HG02763 (cell line): ENCODE data around the gene BTRC.
"Not testable (repeated sequence)": the region's sequence is repeated elsewhere in the genome, so short reads cannot be mapped to it uniquely, and the experiment has no call there.

Source experiments
- ATAC-seq: cut with Tn5 transposase; IDR thresholded peaks from one replicate; pipeline ENCODE4 v1.9.1; 2021; ENCODE audit warnings: mild to moderate bottlenecking, moderate library complexity; ENCODE audit not compliant: unreplicated experiment

The BTRC gene

DNA sequence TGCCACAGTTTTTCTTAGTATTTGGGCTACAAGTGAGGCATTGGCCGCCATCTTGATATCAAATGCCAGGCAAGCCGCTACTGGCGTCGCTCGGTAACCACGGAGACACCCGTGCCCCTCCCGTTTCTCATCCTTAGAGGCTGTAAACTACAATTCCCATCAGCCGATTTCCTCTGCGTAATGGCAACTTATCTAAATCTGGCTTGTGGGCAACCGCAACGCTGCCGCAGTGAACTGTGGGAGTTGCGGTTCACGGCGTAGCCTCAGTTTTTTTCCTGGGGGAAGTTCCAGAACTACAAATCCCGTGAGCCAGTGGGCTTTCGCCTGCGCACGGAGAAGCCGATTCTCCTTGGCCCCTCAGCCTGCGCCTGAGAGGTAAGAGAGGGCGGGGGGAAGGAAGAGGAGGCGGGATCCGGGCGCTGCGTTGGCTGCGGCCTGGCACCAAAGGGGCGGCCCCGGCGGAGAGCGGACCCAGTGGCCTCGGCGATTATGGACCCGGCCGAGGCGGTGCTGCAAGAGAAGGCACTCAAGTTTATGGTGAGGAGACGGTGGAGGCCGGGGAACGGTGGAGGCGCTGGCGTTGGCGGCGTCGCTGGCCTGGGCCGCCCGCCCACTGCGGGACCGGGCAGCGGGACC is at the start of gene BTRC:
BTRC (plus strand) TSS at position 474 of the 636 bp plus-strand sequence; CDS start at position 490, 16 bp downstream.
- peak; percentile 91 for ATAC-seq

DNA sequence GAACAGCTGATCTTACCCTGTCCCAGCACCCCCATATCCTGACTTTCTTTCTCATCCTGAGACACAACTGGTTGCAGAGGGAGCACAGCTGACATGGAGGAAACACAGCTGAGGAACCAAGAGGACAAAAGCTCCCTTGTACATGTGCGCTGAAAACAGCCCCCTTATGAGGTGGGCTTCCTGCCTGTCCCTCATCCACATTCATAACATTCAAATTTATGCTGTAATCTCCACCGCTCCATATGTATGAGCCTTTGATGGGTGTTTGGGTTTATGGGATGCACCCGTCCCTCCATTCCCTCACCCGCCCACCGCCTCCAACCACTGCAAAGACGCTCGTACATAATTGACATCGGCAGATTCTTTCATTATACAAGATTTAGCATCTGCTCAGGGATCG is 49.6 kb upstream of the BTRC start:
- ATAC-seq, result no peak

DNA sequence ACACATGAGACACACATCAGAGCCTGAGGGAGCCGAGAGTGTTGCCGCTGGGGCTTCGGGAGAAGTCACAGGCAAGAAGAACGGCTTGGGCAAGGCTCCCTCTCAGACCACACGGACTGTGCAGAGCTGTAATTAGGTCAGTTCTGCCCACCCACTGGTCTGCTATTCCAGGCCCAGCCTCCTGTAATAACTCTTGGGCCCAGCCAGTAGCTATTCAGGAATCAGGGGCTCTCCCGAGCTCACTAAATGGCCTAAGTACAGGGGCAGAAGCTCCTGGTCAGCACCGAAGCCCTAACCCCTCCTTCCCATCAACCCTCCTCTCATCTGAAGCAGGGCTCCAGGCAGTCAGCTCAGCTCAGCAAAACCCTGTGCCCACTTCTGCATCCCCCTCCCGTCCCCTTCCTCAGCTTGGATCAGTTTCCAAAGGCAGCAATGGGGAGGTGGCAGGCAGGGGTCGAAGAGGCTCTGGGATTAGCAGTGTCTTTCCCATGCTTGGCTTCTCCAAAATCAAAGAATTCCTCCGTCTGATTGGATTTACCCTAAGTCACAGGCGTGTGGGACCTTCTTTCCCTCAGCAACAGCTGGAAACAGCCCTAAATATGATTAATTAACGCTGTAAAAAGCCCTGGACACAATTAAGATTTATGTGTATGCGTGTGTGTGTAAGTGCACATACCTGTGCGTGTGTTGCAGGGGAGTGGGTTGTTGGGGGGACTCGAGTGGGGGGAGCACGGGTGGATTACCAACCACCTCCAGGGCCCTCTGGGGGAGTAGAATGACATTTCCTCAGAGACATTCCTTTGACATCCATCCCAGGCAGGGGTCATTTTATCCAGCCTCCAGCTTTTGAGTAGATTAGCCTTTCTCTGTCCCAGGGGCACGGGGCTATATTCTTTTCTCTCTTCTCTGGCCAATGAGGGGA is 48.4 kb upstream of the BTRC start:
- ATAC-seq, result no peak

DNA sequence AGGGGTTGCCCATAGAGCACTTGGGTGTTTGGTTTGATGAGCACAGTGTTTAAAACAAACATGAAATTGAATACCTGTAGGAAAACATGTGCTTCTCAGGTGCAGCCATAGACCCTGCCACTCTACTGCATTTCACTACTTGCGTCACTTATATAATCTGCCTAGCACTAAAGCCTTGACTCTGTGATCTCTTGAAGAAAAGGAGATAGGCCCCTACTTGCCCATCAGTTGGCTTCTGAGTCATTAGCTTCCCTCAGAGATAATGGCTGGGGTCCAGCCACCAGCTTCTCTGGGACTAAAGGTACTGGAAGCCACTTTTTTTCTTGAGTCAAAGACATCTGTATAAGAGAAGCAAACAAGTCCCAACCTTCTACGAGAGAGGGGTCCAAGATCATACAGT is 45.9 kb upstream of the BTRC start:
- ATAC-seq, result no peak

DNA sequence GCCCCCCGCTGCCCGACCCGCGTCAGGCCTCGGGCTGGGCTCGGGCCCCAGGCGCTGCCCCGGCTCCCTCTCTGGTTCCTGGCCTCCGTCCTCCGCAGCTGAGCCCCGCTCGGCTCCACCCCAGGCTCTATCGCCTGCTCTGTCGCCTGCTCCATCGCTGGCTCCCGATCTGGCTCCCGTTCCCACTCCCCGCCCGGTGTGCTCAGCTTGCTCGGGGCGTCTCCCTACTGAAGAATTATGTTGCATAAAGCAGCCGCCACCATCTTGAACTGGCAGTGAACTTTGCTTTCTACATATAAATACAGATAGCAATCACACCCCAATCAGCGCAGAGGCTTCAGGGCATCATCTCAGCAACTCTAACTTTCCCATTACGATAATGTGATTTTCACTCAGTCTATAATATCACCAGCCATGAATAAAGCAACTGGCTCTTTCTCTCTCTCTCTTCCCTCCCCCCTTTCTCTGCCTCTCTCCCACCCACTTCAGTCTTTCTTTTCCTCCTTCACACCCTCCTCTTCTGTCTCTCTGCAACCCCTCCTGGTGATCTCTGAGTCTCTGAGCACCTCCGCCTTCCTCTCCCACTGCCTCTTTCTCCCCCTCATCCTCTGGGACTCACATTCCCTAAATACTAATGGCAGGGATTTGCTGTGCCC is 43.3 kb upstream of the BTRC start:
- no peak for ATAC-seq

DNA sequence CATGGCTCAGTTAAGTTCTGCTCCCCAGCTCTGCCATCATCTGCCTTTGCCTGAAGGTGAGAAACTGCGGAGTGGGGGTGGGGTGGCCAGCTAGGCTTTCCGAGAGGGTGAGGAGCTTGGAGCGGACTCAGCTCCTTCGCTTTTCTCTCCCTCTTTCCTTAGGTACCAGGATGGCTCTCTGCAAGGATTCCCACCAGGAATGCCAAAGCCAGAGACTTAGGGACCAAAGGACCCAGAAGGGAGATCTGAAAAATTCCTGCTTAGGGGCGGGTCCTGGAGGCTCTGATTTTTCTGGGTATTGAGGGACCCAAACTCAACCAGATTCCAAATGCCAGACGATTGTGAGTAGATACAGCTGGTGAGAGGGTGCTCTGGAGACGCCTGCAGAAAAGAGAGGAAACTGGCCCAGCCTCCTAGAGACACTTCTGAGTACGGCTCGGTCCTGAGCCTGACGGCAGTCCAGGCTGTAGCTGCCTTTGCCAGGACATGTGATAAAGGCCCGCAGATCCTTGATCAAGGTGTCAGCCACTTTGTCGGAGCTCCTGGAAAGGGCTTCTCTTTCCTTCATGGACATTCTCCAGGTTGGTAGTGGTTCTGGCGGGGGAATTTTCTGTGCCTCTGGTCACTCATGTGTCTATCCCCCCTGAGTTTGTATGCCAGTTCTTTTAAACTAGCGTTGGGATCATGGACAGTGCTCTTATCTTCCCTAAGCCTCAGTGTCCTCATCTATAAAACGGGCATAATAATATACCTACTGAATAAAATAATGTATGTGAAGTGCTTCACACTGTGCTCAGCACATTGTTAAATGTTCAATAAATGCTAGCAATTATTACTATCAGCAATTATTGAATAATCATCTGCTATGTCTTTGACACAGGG is 42.5 kb upstream of the BTRC start:
- no peak for ATAC-seq

DNA sequence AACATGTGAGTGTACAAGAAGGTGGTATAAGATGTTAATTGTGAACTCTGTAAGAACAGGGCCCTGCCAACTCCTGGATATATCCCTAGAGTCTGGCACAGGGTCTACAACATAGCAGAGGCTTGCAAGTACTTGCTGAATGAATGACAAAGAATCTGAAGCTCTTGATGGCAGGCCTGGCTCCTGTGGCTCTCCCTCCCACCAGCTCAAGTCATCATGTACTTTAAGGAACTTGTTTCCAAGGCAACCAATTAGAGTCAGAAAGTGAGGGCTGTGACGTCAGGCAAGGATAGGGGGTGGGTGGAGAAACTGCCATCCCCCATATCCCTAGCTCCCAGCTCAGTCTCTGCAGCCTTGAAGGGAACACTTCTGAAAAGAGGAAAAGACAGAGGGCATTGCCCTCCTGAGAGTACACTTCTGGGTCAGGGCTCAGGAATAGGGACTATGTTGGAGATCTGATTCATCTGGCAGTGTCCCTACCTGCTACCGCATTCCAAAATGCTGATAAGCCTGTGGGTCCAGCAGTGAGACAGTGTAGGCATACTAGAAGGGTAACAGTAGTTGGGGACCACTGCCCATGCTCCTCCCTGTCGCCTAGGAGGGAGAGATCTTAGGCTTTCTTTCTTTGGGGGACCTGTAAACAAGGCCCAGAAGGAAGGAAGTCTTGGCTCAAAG is 34.6 kb upstream of the BTRC start:
- ATAC-seq, result no peak

DNA sequence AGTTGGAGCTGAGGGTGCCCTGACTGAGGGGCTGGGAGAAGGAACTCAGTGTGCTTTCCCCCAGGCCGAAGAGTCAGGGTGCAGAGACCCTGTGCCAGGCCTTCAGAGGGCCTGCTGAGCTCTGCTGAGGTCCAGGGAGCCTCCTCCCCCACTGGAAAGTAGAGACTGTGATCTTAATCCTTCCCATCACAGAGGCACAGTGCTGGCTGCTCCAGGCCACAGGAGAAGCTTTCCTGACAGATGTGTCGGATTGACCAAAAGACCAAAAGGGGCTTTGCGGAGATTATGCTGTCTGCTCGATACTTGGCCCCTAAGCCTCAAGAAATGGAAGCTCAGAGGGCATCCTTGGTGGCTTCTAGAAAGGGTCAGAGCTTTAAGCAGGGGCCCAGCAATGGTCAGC is 32.9 kb upstream of the BTRC start:
- no peak for ATAC-seq

DNA sequence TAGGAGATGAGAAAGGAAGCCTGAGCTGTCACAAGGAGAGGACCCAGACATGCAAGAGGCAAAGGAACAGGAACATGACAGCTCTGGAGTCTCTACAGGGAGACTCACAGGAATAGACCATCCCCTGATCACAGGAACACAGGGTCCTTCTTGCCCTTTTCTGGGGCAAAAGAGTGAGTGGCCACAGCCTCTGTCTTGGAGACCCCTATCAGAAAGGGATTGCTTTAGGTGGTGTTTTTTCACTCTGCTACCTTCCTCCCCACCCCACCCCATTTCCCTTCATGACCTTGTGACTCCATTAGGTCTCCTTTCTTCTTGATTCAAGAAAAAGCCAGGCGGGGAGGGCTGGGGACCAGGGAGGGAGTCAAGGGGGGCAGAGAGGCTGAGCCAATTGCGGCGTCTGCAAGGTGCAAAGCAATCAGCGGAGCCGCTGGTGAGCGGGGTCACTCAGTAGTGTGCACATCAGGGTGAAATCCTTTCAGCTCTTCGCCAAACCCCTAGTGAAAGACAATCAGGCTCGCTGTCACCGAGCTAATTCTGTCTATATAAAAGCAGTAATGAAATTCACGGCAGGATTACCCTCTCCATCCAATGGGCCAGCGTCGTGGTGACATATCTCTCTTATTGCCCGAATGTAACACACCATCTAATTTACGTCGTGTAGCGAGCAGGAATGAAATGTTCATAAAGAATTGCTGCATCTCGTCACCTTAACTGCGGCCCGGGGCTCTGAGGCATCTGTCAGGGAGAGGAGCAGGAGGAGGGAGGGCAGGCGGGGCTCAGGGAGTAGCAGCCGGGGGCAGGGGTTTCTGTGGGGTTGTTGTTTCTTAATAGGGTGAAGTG is 31.5 kb upstream of the BTRC start:
- ATAC-seq, result no peak

DNA sequence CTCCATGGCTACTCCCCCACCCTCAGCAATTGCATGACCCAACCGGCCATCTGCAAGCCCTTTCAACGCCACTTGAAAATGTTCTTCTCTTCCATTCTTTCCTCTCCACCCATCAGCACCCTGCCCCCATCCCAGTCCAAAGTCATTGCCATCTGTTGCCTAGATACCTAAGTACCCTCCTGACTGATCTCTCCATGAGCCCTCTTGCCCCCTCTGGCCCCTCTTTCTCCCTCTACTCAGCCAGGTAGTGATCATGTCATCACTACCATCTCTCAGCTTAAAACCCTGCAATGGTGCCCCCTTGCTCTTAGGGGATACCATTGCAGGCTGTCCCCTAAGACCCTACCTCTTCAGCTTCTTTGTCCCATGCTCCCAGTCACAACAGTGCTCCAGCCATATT is 30.5 kb upstream of the BTRC start:
- no peak for ATAC-seq

DNA sequence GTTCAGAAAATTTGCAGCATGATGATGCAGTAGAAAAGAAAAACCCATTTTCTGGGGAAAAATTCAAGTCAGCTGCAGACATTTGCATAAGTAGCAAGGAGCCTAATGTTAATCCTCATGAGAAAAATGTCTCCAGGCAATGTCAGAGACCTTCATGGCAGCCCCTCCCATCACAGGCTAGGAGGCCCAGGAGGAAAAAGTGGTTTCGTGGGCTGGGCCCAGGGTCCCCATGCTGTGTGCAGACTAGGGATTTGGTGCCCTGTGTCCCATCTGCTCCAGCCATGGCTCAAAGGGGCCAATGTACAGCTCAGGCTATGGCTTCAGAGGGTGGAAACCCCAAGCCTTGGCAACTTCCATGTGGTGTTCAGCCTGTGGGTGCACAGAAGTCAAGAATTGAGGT is 26.5 kb upstream of the BTRC start:
- ATAC-seq, result not testable (repeated sequence)

DNA sequence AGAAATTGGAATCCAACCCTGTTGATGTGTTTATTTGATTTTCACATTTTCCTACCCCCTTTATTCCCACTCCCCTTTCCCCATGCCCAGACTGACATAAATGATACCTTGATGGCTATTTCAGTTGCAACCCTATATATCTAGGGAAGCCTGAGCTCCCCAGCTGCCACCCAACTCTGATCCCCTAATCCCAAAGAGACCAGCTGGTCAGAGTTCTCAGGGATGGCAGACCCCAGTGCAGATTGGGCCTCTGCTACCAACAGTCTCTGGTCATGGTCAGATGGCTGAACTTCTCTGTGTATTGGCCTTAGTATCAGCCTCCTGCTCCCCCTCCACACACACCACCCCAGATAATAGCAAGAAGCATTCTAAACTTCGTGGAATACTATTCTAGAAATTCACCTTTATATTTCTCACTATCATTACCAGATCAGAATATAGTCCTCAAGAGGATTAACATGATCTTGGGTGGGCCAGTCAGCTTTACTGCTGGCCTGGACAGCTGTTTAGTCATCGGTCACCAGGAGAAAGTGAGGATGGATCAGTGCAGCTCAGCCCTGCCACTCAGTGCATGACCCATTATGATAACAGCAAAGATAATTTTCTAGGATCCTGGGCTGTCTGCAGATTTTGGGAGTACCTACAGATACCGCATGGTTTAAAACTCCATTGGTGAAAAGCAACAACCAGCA is 24.5 kb upstream of the BTRC start:
- no peak for ATAC-seq

DNA sequence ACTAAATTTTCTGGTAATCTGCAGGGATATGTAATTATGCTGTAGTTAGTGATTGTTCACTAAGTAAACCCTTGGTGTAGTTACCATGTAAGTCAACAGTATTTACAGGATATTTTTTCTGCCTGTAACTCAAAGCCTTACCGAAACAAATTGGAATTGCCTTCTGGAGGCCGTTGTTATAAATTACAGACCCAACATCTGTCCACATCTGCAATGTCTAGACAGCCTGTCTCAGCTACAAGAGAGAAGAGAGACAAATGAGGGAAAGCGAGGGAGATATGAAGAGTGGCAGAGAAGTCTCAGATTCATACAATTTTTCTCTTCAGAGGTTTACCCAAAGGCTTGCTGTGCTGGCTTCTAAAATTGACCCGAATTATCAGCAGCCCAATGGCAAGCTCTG is 23.7 kb upstream of the BTRC start:
- no peak for ATAC-seq

DNA sequence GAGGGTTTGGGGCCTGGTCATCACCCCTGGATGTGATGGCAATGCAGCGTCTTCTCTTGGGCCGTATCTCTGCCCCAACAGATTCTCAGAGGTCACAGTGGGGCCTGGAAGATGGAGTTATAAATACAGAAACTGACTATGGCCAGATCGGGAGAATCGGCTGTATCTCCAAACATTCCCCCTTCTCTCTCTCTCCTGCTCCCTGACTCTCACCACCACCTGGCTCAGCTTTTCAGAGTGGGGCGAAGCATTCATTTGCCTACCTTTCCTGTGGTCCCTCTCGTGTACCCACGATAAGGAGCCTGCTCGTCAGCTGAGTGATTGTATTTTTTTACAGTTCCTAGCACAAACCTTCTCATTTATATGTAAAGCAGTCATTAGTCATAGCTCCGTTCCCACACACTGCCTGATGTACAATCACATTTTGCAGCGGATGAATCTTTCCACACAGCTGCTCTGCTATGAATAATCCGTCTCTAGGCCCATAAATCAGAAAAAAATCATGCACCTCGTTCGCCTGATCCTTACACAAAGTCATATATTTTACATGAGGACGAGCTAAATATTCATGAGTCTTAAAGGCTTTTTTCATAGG is 23.2 kb upstream of the BTRC start:
- ATAC-seq, result no peak

DNA sequence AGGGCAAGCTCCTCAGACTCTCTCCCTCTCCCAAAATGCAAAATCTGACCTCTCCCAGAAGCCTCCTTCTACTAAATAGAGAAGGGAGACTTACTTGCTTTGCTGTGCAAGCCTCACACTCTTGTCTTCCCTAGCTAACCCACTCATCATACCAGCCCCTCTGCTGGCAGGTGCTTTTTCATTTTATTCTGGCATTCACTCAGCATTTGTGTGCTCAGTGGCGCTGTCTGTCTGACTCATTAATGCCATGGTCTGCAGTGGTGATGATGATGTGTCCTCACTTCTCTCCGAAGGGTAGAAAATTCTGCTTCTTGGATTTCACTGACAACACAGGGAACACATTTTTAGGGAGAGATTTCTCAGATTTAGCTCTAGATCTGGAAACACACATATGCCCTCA is 22.0 kb upstream of the BTRC start:
- ATAC-seq, result no peak

DNA sequence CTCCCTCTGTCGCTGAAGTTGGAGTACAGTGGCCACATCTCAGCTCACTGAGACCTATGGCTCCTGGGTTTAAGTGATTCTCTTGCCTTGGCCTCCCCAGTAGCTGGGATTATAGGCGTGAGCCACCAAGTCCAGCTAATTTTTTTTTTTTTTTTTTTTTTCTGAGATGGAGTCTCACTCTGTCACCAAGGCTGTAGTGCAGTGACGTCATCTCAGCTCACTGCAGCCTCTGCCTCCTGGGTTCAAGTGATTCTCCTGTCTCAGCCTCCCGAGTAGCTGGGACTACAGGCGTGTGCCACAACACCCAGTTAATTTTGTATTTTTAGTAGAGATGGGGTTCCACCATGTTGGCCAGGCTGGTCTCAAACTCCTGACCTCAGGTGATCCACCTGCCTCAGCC is 19.7 kb upstream of the BTRC start:
- ATAC-seq, result not testable (repeated sequence)

DNA sequence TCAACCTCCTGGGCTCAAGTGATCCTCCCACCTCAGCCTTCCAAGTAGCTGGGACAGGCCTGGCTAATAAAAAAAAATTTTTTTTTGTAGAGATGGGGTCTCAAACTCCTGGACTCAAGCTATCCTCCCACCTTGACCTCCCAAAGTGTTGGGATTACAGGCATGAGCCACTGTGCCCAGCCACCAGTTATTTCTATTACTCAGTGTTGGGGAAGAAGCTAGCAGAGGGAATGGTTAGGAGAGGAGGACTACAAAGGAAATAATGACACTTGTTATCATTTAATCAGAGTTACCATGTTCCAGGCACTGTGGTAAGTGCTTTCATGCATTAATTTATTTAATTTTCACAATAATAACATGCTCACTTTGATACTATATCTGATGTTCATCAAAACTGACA is 17.6 kb upstream of the BTRC start:
- no peak for ATAC-seq

DNA sequence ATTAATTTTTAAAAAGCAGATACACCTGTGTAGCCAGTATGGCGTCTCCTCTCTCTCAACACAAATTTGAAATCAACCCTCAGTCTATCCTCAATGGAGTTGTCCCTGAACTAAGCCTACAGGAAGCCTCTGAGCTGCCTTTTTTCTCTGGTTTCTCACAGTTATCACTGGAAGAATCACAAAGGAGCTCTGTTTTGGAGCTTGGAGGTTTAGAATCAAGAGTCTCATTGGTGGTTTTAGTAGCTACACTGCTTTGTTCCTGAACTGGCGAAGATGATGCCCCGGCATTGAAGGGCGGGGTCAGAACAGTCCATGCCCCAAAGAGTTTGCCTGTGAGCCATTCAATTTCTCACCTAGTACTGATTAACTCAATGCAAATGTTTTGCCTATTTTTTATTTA is 16.1 kb upstream of the BTRC start:
- no peak for ATAC-seq
